ENCODE data around the gene COTL1. TPM values are rescaled to one million over a fixed set of nuclear protein-coding genes. Genes with fewer than 3 reads are reported as not detected.
"Not testable (repeated sequence)": the region's sequence is repeated elsewhere in the genome, so short reads cannot be mapped to it uniquely, and the experiment has no call there.

Gene COTL1
- total RNA-seq, 2 experiments from 2014 or later: 179 to 181 TPM

DNA sequence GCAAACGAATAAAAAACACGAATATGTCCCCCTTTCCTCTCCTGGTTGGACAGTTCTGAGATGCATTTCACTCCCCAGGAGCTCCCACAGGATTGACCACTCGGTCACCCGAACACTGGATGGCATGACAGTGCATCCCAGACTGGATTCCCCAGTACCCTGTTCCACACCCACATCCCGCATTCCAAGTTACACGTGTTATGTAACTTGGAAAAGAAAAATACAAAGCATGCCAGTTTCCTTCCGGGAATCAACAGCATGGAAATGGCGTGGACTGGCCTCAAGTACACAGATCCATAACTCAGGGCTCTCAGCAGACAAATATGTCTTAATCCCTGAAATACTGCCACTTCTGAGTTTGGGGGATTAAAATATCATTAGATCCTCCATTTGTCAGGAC, 17.8 kb upstream of the COTL1 start:
- POLR2A ChIA-PET: no interaction called here
- TF ChIP-seq, protein P1, sequence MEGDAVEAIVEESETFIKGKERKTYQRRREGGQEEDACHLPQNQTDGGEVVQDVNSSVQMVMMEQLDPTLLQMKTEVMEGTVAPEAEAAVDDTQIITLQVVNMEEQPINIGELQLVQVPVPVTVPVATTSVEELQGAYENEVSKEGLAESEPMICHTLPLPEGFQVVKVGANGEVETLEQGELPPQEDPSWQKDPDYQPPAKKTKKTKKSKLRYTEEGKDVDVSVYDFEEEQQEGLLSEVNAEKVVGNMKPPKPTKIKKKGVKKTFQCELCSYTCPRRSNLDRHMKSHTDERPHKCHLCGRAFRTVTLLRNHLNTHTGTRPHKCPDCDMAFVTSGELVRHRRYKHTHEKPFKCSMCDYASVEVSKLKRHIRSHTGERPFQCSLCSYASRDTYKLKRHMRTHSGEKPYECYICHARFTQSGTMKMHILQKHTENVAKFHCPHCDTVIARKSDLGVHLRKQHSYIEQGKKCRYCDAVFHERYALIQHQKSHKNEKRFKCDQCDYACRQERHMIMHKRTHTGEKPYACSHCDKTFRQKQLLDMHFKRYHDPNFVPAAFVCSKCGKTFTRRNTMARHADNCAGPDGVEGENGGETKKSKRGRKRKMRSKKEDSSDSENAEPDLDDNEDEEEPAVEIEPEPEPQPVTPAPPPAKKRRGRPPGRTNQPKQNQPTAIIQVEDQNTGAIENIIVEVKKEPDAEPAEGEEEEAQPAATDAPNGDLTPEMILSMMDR (IDR thresholded peaks at IDR 0.05): no peak
- CTCF ChIA-PET: no interaction called here

DNA sequence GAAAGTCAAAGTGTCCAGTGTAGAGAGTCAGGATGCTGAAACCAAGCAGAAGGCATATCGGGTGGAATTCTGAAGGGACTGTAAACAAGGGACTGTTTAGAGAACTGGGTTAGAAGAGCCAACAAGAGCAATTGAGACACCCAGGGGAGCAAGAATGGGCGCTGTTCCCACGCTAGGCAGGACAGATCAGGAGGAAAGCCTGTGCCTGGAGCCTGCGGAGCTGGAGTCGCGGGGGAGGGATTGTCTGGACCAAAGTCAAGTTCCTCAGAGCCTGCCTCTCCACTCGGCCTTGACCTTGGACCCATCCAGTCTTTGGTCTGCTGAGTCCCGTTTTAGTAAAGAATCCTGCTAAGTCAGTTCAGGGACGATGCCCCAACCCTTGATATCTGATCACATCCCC, 15.7 kb upstream of the COTL1 start:
- POLR2A ChIA-PET: no interaction called here

More for the DNA sequence above, 17.8 kb upstream of the COTL1 start:
- H3K36me3 Mint-ChIP-seq (ENCODE audit: low read depth): no peaks in the 10 kb centered on the region
- Histone ChIP-seq H3K9me3 (ENCODE audit: control insufficient read depth in 1 of 2, insufficient read depth in 1 of 2, low read length in 2 of 2) (no peaks in the 10 kb centered on the region), H3K4me1 (ENCODE audit: insufficient read depth, low read length) (peaks cover 22% of the 10 kb centered on the region), H3K4me3 (ENCODE audit: low read length) (no peak overlapping the region), H3K36me3 (ENCODE audit: insufficient read depth, low read length) (no peaks in the 10 kb centered on the region), H3K27me3 (ENCODE audit: control insufficient read depth in 1 of 2, insufficient read depth in 2 of 2, low read length in 2 of 2) (no peaks in the 10 kb centered on the region), H3K27ac (ENCODE audit: low read depth in 1 of 2, low read length in 2 of 2) (no peak overlapping the region)
- peaks cover 57% of the 10 kb centered on the region for H3K4me1 Mint-ChIP-seq (ENCODE audit: low read depth)
- ATAC-seq (ENCODE audit: poor library complexity) (no peak), DNase-seq (no peak)
- no peaks in the 10 kb centered on the region for H3K27me3 Mint-ChIP-seq
- H3K9me3 Mint-ChIP-seq: no peaks in the 10 kb centered on the region
- no peak overlapping the region for H3K4me3 Mint-ChIP-seq
- H3K27ac Mint-ChIP-seq: no peak overlapping the region
- intact Hi-C loops (cut with DNase I, micrococcal nuclease): no loop called here

GRCh38 chr16:84632862-84633261, 15.0 kb upstream of the COTL1 start:
- peaks cover 53% of the 10 kb centered on the region for H3K4me1 Mint-ChIP-seq (ENCODE audit: low read depth)
- H3K9me3 ChIP-seq (ENCODE audit: control insufficient read depth in 1 of 2, insufficient read depth in 1 of 2, low read length in 2 of 2); CTCF ChIA-PET; H3K4me3 ChIP-seq (ENCODE audit: low read length); H3K9me3 Mint-ChIP-seq; H3K36me3 ChIP-seq (ENCODE audit: insufficient read depth, low read length); H3K27me3 Mint-ChIP-seq; intact Hi-C loops (cut with DNase I, micrococcal nuclease); H3K27ac Mint-ChIP-seq; ATAC-seq (ENCODE audit: poor library complexity); H3K27ac ChIP-seq (ENCODE audit: low read depth in 1 of 2, low read length in 2 of 2); H3K27me3 ChIP-seq (ENCODE audit: control insufficient read depth in 1 of 2, insufficient read depth in 2 of 2, low read length in 2 of 2); H3K4me3 Mint-ChIP-seq; H3K36me3 Mint-ChIP-seq (ENCODE audit: low read depth); POLR2A ChIA-PET; DNase-seq: not testable (repeated sequence)
- H3K4me1 ChIP-seq (ENCODE audit: insufficient read depth, low read length): peaks cover 26% of the 10 kb centered on the region

More for the DNA sequence above, 15.7 kb upstream of the COTL1 start:
- Histone ChIP-seq H3K27me3 (ENCODE audit: control insufficient read depth in 1 of 2, insufficient read depth in 2 of 2, low read length in 2 of 2) (no peaks in the 10 kb centered on the region), H3K27ac (ENCODE audit: low read depth in 1 of 2, low read length in 2 of 2) (no peak overlapping the region), H3K36me3 (ENCODE audit: insufficient read depth, low read length) (no peaks in the 10 kb centered on the region), H3K4me3 (ENCODE audit: low read length) (no peak overlapping the region), H3K4me1 (ENCODE audit: insufficient read depth, low read length) (peaks cover 31% of the 10 kb centered on the region), H3K9me3 (ENCODE audit: control insufficient read depth in 1 of 2, insufficient read depth in 1 of 2, low read length in 2 of 2) (no peaks in the 10 kb centered on the region)
- no peaks in the 10 kb centered on the region for H3K9me3 Mint-ChIP-seq
- H3K4me1 Mint-ChIP-seq (ENCODE audit: low read depth): peaks cover 58% of the 10 kb centered on the region
- no peaks in the 10 kb centered on the region for H3K27me3 Mint-ChIP-seq
- no peak overlapping the region for H3K27ac Mint-ChIP-seq
- H3K36me3 Mint-ChIP-seq (ENCODE audit: low read depth): no peaks in the 10 kb centered on the region
- DNase-seq: no peak
- TF ChIP-seq, protein P1 (IDR thresholded peaks at IDR 0.05): no peak
- intact Hi-C loops (cut with DNase I, micrococcal nuclease): no loop called here
- H3K4me3 Mint-ChIP-seq: no peak overlapping the region
- CTCF ChIA-PET: interaction anchor here (1.1 kb wide), 1 partner anchor 39 kb away, joined by 3 read pairs; no protein-coding TSS in a partner anchor
- ATAC-seq (ENCODE audit: poor library complexity): no peak

GRCh38 chr16:84631886-84632285, 14.0 kb upstream of the COTL1 start:
- Mint-ChIP-seq H3K36me3 (ENCODE audit: low read depth) (no peaks in the 10 kb centered on the region), H3K27me3 (no peaks in the 10 kb centered on the region), H3K4me1 (ENCODE audit: low read depth) (peaks cover 50% of the 10 kb centered on the region), H3K9me3 (no peaks in the 10 kb centered on the region), H3K27ac (no peak overlapping the region), H3K4me3 (peak overlapping the region; percentile 66)
- ChIA-PET POLR2A (interaction anchor here (0.7 kb wide), 1 partner anchor 20 kb away, joined by 3 read pairs; no protein-coding TSS in a partner anchor), CTCF (no interaction called here)
- no peak for DNase-seq
- H3K9me3 ChIP-seq (ENCODE audit: control insufficient read depth in 1 of 2, insufficient read depth in 1 of 2, low read length in 2 of 2): no peaks in the 10 kb centered on the region
- ATAC-seq (ENCODE audit: poor library complexity): no peak
- no peak overlapping the region for H3K4me3 ChIP-seq (ENCODE audit: low read length)
- H3K27me3 ChIP-seq (ENCODE audit: control insufficient read depth in 1 of 2, insufficient read depth in 2 of 2, low read length in 2 of 2): no peaks in the 10 kb centered on the region
- peaks cover 26% of the 10 kb centered on the region for H3K4me1 ChIP-seq (ENCODE audit: insufficient read depth, low read length)
- intact Hi-C loops (cut with DNase I, micrococcal nuclease): loop anchor here in 1 of 2 experiments (1.0 kb wide), 1 partner anchor 9 kb away; no protein-coding TSS in a partner anchor
- H3K27ac ChIP-seq (ENCODE audit: low read depth in 1 of 2, low read length in 2 of 2): no peak overlapping the region
- TF ChIP-seq, protein P1 (IDR thresholded peaks at IDR 0.05): no peak
- no peaks in the 10 kb centered on the region for H3K36me3 ChIP-seq (ENCODE audit: insufficient read depth, low read length)

Data from CD4-positive, alpha-beta T cell (primary cell).